OCI-LY3 (cell line): ENCODE data around the gene EPHB6.

Experiments used
- H2AFZ ChIP-seq: fragments of 200-600, 300-600 bp; shearing (Covaris generic); 2 replicates; pipeline ENCODE4 v1.6.0; 2014; ENCODE audit warnings: antibody characterized with exemption, low read depth, low read length
- H3K27ac ChIP-seq: fragments of 200-600, 300-600 bp; sonication (generic); 2 replicates; pipeline ENCODE4 v1.5.1; 2014; ENCODE audit warnings: mild to moderate bottlenecking, low read length, moderate library complexity, mixed read lengths
- H3K27me3 ChIP-seq: fragments of 200-600, 300-600 bp; sonication (generic); 2 replicates; pipeline ENCODE4 v1.6.1; 2014; ENCODE audit warnings: low read depth, low read length, mixed read lengths
- H3K36me3 ChIP-seq: fragments of 200-600, 300-600 bp; sonication (generic); replicated peaks from 2 replicates; pipeline ENCODE3; 2014; ENCODE audit warnings: low read depth, low read length, mixed read lengths
- H3K4me1 ChIP-seq: fragments of 300-600, 200-600 bp; sonication (generic); 2 replicates; pipeline ENCODE4 v1.6.1; 2014; ENCODE audit warnings: low read length, mixed read lengths
- H3K4me2 ChIP-seq: fragments of 200-600, 300-600 bp; sonication (generic); 2 replicates; pipeline ENCODE4 v1.6.1; 2014; ENCODE audit warnings: low read length, mixed read lengths
- H3K4me3 ChIP-seq: fragments of 300-600, 200-600 bp; sonication (generic); 2 replicates; pipeline ENCODE4 v1.5.1; 2014; ENCODE audit warnings: antibody characterized with exemption, mild to moderate bottlenecking, low read length, moderate library complexity
- H3K79me2 ChIP-seq: fragments of 300-600, 200-600 bp; shearing (Covaris generic); 2 replicates; pipeline ENCODE4 v1.6.1; 2014; ENCODE audit warnings: mild to moderate bottlenecking, low read length, mixed read lengths
- H3K9ac ChIP-seq: fragments of 300-600, 200-600 bp; shearing (Covaris generic); 2 replicates; pipeline ENCODE4 v1.6.0; 2014; ENCODE audit warnings: mild to moderate bottlenecking, low read length, moderate library complexity
- H3K9me3 ChIP-seq: fragments of 200-600, 300-600 bp; shearing (Covaris generic); 2 replicates; pipeline ENCODE4 v1.6.1; 2014; ENCODE audit warnings: low read length, mixed read lengths; ENCODE audit not compliant: insufficient read depth
- H4K20me1 ChIP-seq: fragments of 200-600, 300-600 bp; sonication (generic); 2 replicates; pipeline ENCODE4 v1.6.1; 2016; ENCODE audit warnings: low read length, mixed read lengths; ENCODE audit not compliant: insufficient read depth
- CTCF ChIP-seq: fragments of 200-600, 300-600 bp; sonication (generic); IDR thresholded peaks from 2 replicates; pipeline ENCODE4 v1.5.1; 2014; ENCODE audit warnings: antibody characterized with exemption, low read length, low read depth
- EZH2phosphoT487 ChIP-seq: fragments of 200-600 bp; shearing (Covaris generic); IDR thresholded peaks from 2 replicates; pipeline ENCODE4 v1.6.1; 2018; ENCODE audit warnings: antibody characterized with exemption, mixed run types, low read depth

Gene EPHB6

GRCh38 chr7:142875456-142875855 is 20.6 kb downstream of the EPHB6 start:
- Histone ChIP-seq H3K27ac (no peak overlapping the region), H3K4me3 (no peak overlapping the region), H3K4me1 (no peaks in the 10 kb centered on the region), H4K20me1 (no peaks in the 10 kb centered on the region), H2AFZ (no peak overlapping the region), H3K27me3 (peaks cover 21% of the 10 kb centered on the region), H3K9me3 (no peaks in the 10 kb centered on the region), H3K79me2 (no peaks in the 10 kb centered on the region), H3K4me2 (no peak overlapping the region), H3K36me3 (no peaks in the 10 kb centered on the region), H3K9ac (no peak overlapping the region)
- no peak for TF ChIP-seq EZH2phosphoT487
- no peak for TF ChIP-seq CTCF

- H3K27ac ChIP-seq = no peak overlapping the region
- H3K4me2 ChIP-seq = no peak overlapping the region
- no peaks in the 10 kb centered on the region for H3K9me3 ChIP-seq
- H3K79me2 ChIP-seq = no peaks in the 10 kb centered on the region
- no peaks in the 10 kb centered on the region for H3K36me3 ChIP-seq
- H4K20me1 ChIP-seq = no peaks in the 10 kb centered on the region
- no peak overlapping the region for H2AFZ ChIP-seq
- H3K4me1 ChIP-seq = peaks cover 9% of the 10 kb centered on the region
- H3K9ac ChIP-seq = no peak overlapping the region
- H3K27me3 ChIP-seq = peaks cover 23% of the 10 kb centered on the region
- no peak for TF ChIP-seq EZH2phosphoT487
- no peak for TF ChIP-seq CTCF
- no peak overlapping the region for H3K4me3 ChIP-seq
Measured at GRCh38 chr7:142876236-142876960, 21.5 kb downstream of the EPHB6 start.

GRCh38 chr7:142876991-142877910 is 22.4 kb downstream of the EPHB6 start:
- Histone ChIP-seq H3K4me1 (peaks cover 18% of the 10 kb centered on the region), H3K27ac (no peak overlapping the region), H3K9ac (no peak overlapping the region), H3K4me2 (no peak overlapping the region), H3K9me3 (no peaks in the 10 kb centered on the region), H3K79me2 (no peaks in the 10 kb centered on the region), H3K36me3 (no peaks in the 10 kb centered on the region), H3K4me3 (no peak overlapping the region), H3K27me3 (peaks cover 23% of the 10 kb centered on the region), H2AFZ (no peak overlapping the region), H4K20me1 (no peaks in the 10 kb centered on the region)
- TF ChIP-seq CTCF = no peak
- TF ChIP-seq EZH2phosphoT487 = no peak

GRCh38 chr7:142878315-142878714 is 23.4 kb downstream of the EPHB6 start:
- no peaks in the 10 kb centered on the region for H3K79me2 ChIP-seq
- H3K9me3 ChIP-seq = no peaks in the 10 kb centered on the region
- no peak for TF ChIP-seq CTCF
- TF ChIP-seq EZH2phosphoT487 = no peak
- H2AFZ ChIP-seq = no peak overlapping the region
- H3K9ac ChIP-seq = no peak overlapping the region
- H3K27me3 ChIP-seq = peaks cover 23% of the 10 kb centered on the region
- no peak overlapping the region for H3K4me2 ChIP-seq
- no peaks in the 10 kb centered on the region for H3K36me3 ChIP-seq
- no peak overlapping the region for H3K27ac ChIP-seq
- peaks cover 28% of the 10 kb centered on the region for H3K4me1 ChIP-seq
- H3K4me3 ChIP-seq = no peak overlapping the region
- no peaks in the 10 kb centered on the region for H4K20me1 ChIP-seq
